ENCODE results near the gene ERCC4.

- TF ChIP-seq ZFX (IDR thresholded peaks at IDR 0.05): no peak
- TF ChIP-seq CTCF (conservative IDR thresholded peaks at IDR 0.05): no peak
Measured at GRCh38 chr16:13883276-13883675, 36.7 kb upstream of the ERCC4 start.
